Lung (tissue), 12 donors: ENCODE measurements around the gene DDX28. TPM values are rescaled to one million over a fixed set of nuclear protein-coding genes. Genes with fewer than 3 reads are reported as not detected.

ENCODE experiments used
- ATAC-seq: fragments of 200-7000 bp; cut with Tn5 transposase; one replicate; pipeline ENCODE4 v1.9.1; 2020; ENCODE audit warnings: moderate number of reproducible peaks; ENCODE audit not compliant: insufficient read depth, low FRiP score
- DNase-seq, 3 donors: peaks; one replicate each; pipeline ENCODE4 v3.0.0-alpha.2; 2013 to 2017
- H3K27ac ChIP-seq, 2 donors: one replicate each; pipeline ENCODE4 v1.5.1; 2013; ENCODE audit warnings: mild to moderate bottlenecking in 2 of 2, moderate library complexity in 2 of 2, control low read depth in 1 of 2, inconsistent platforms in 1 of 2, low read depth in 1 of 2, low read length in 1 of 2
- H3K27me3 ChIP-seq, 3 donors: one replicate each; pipeline ENCODE4 v1.5.1; 2013; ENCODE audit warnings: low read length in 2 of 3; ENCODE audit not compliant: control insufficient read depth in 3 of 3, insufficient read depth in 3 of 3
- H3K36me3 ChIP-seq, 4 donors: one replicate each; pipeline ENCODE4 v1.5.1; 2013; ENCODE audit warnings: low read length in 4 of 4, mild to moderate bottlenecking in 1 of 4, moderate library complexity in 1 of 4; ENCODE audit not compliant: control insufficient read depth in 4 of 4, insufficient read depth in 4 of 4
- H3K4me1 ChIP-seq, 5 donors: one replicate each; pipeline ENCODE4 v1.5.1; 2013; ENCODE audit warnings: low read length in 5 of 5, mild to moderate bottlenecking in 2 of 5, moderate library complexity in 1 of 5; ENCODE audit not compliant: control insufficient read depth in 5 of 5, insufficient read depth in 5 of 5
- H3K4me3 ChIP-seq: one replicate; pipeline ENCODE4 v1.5.1; 2013; ENCODE audit warnings: mild to moderate bottlenecking, control low read depth, moderate library complexity
- H3K9ac ChIP-seq, 2 donors: one replicate each; pipeline ENCODE4 v1.5.1; 2013; ENCODE audit warnings: low read length in 2 of 2, control low read depth in 1 of 2; ENCODE audit not compliant: insufficient read depth in 1 of 2
- H3K9me3 ChIP-seq, 4 donors: one replicate each; pipeline ENCODE4 v1.5.1; 2013; ENCODE audit warnings: low read length in 3 of 4, mild to moderate bottlenecking in 1 of 4, moderate library complexity in 1 of 4; ENCODE audit not compliant: control insufficient read depth in 4 of 4, insufficient read depth in 3 of 4
- WGBS, 2 donors: extraction: QIAGEN DNeasy Blood & Tissue Kit; methylation state at CpG; one replicate each; pipeline ENCODE4 v1.1.7; 2013; 5-methylcytosine and 5-hydroxymethylcytosine counted together
- polyA plus RNA-seq, 2 donors: library from polyadenylated mRNA; stranded (reverse); fragments of 200-250 nt; gene quantifications; one replicate each; pipeline ENCODE4 v1.2.1, GENCODE V29; 2013
- total RNA-seq, 2 donors: library from RNA; depleted of rRNA in 1 of 2; stranded (reverse); fragments of >200 nt in 1 of 2; gene quantifications; one replicate each; pipeline ENCODE4 v1.2.1, GENCODE V29; 2014 to 2021
- TF ChIP-seq, protein P1 (sequence below): IDR thresholded peaks from 2 replicates; pipeline ENCODE4 v1.5.1; 2012; ENCODE audit warnings: mild to moderate bottlenecking; ENCODE audit errors: control extremely low read depth, extremely low read depth
- donor health status: control.
- donor health status: control.
- donor health status: Bipolar disorder and iron deficiency.
- donor health status: healthy.
- donor health status: DM: yes; HTN: yes; CAD: no.

DDX28 gene
- total and polyA plus RNA-seq, 4 donors, result 6.6 to 14.5 (median 11.0) TPM

DNA sequence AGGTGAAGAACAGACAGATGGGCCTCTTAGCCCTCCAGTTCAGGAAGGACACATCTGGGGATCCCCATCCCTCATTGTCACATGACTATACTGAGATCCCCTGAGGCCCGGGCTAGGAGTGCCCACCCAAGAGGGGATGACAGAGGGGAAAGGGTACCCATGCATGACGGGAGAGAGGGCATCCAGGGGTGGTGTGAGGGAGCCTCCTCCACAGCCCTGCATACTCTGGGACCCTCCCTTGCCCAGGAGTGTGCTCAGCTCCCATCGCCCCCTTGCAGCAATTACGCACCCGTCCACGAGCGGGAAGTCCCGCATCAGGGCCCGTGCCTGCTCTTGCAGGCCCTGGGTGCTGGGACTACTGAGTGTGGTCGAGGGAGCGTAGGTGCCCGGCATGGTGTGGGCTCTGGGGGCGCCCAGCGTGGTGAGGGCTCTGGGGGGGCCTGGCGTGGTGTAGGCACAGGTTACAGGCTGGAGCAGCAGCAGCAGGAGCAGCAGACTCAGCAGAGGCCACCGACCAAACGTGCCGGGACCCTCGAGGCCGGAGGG, 30.3 kb downstream of the DDX28 start:
- 79 to 85% methylated on average over 20 of the region's 20 CpGs for WGBS, 2 donors
- Histone ChIP-seq H3K4me3 (no peak overlapping the region), H3K27me3 (no peaks in the 10 kb centered on the region), H3K9ac (no peak overlapping the region), H3K4me1 (peaks cover 0 to 9% (median 0%) of the 10 kb centered on the region in 5 donors), H3K9me3 (no peaks in the 10 kb centered on the region), H3K27ac (peak overlapping the region in 1 of 2 donors; percentile 67), H3K36me3 (no peaks in the 10 kb centered on the region)
- no peak for DNase-seq
- TF ChIP-seq, protein P1, sequence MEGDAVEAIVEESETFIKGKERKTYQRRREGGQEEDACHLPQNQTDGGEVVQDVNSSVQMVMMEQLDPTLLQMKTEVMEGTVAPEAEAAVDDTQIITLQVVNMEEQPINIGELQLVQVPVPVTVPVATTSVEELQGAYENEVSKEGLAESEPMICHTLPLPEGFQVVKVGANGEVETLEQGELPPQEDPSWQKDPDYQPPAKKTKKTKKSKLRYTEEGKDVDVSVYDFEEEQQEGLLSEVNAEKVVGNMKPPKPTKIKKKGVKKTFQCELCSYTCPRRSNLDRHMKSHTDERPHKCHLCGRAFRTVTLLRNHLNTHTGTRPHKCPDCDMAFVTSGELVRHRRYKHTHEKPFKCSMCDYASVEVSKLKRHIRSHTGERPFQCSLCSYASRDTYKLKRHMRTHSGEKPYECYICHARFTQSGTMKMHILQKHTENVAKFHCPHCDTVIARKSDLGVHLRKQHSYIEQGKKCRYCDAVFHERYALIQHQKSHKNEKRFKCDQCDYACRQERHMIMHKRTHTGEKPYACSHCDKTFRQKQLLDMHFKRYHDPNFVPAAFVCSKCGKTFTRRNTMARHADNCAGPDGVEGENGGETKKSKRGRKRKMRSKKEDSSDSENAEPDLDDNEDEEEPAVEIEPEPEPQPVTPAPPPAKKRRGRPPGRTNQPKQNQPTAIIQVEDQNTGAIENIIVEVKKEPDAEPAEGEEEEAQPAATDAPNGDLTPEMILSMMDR, result no peak
- ATAC-seq, result no peak

GRCh38 chr16:67990018-67990386, 33.0 kb downstream of the DDX28 start:
- Histone ChIP-seq H3K4me3 (no peak overlapping the region), H3K27me3 (no peaks in the 10 kb centered on the region), H3K27ac (no peak overlapping the region), H3K9me3 (no peaks in the 10 kb centered on the region), H3K4me1 (peaks cover 0 to 9% (median 0%) of the 10 kb centered on the region in 5 donors), H3K36me3 (no peaks in the 10 kb centered on the region), H3K9ac (no peak overlapping the region)
- TF ChIP-seq, protein P1, result no peak
- 78 to 91% methylated on average over 6 of the region's 6 CpGs for WGBS, 2 donors
- DNase-seq (no peak), ATAC-seq (no peak)

DNA sequence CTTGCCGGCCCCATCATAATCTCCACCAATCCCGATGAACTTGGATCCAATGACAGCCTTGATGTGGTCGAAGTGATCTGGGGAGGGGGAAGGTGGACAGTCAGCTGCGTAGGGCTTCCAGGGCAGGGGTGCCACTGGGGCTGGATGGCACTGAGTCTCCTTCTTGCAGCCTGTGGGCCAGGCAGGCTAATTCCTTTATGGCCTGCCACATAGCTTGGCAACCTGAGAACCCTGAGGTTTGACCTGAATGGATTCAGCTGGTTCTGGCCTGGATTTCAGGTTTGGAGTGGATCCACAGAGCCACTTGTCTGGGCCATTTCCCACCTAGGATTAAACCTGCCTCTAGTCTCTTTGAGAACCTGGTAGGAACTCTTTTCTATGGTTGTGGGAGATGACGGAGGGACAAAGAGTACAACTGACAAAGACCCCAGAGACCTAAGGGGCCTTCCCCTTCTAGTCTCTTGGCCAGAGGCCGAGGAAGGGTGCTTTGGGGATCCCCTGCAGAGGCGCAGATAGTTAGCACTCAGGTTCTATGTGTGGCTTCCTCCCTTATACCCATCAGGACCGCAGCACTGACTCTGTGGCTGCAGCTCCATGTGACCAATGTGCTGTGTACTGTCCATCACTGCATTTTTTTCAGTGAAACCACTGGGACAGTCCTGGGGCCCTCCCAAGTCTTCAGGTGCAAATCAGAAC, 33.6 kb downstream of the DDX28 start:
- no peak overlapping the region for H3K4me3 ChIP-seq
- H3K27me3 ChIP-seq, result no peaks in the 10 kb centered on the region
- peaks cover 0 to 9% (median 0%) of the 10 kb centered on the region in 5 donors for H3K4me1 ChIP-seq
- no peaks in the 10 kb centered on the region for H3K36me3 ChIP-seq
- no peak for ATAC-seq
- TF ChIP-seq, protein P1, result no peak
- DNase-seq, result no peak
- no peaks in the 10 kb centered on the region for H3K9me3 ChIP-seq
- H3K9ac ChIP-seq, result no peak overlapping the region
- H3K27ac ChIP-seq, result no peak overlapping the region
- WGBS, 2 donors, result 89 to 90% methylated on average over 8 of the region's 8 CpGs

- H3K9ac ChIP-seq, result no peak overlapping the region
- no peak for DNase-seq
These were observed 34.4 kb downstream of the DDX28 start for GRCh38 chr16:67988675-67989074.

More at GRCh38 chr16:67988675-67989074, 34.4 kb downstream of the DDX28 start:
- no peaks in the 10 kb centered on the region for H3K36me3 ChIP-seq
- H3K9me3 ChIP-seq, result no peaks in the 10 kb centered on the region
- H3K27ac ChIP-seq, result no peak overlapping the region
- 70 to 74% methylated on average over 3 of the region's 3 CpGs for WGBS, 2 donors
- no peaks in the 10 kb centered on the region for H3K27me3 ChIP-seq
- no peak for ATAC-seq
- H3K4me1 ChIP-seq, result peaks cover 0 to 7% (median 0%) of the 10 kb centered on the region in 5 donors
- TF ChIP-seq, protein P1, result no peak
- no peak overlapping the region for H3K4me3 ChIP-seq
